LNCAP (cell line): ENCODE data around the gene ZNF160.

Source experiments
- CTCF ChIP-seq: fragments of 450-650 bp; IDR thresholded peaks from 2 replicates; pipeline ENCODE4 v1.5.1; 2017; ENCODE audit warnings: mild to moderate bottlenecking

ZNF160 gene

GRCh38 chr19:53094754-53095575 lies 8.3 kb downstream of the ZNF160 start:
- TF ChIP-seq CTCF = no peak

GRCh38 chr19:53092723-53093122 lies 10.5 kb downstream of the ZNF160 start:
- TF ChIP-seq CTCF = no peak

GRCh38 chr19:53091413-53092254 lies 11.6 kb downstream of the ZNF160 start:
- TF ChIP-seq CTCF = no peak

GRCh38 chr19:53088091-53088490 lies 15.1 kb downstream of the ZNF160 start:
- TF ChIP-seq CTCF = no peak

GRCh38 chr19:53086949-53087348 lies 16.3 kb downstream of the ZNF160 start:
- no peak for TF ChIP-seq CTCF

GRCh38 chr19:53085496-53085895 lies 17.7 kb downstream of the ZNF160 start:
- no peak for TF ChIP-seq CTCF

- no peak for TF ChIP-seq CTCF
Observed at GRCh38 chr19:53082929-53083328, 20.3 kb downstream of the ZNF160 start.
